NCI-H2227 (cell line): ENCODE data around the gene MARCKSL1.

ENCODE experiments used
- DNase-seq: peaks from one replicate; lab custom pipeline; 2025; ENCODE audit not compliant: unreplicated experiment; lab: John Stamatoyannopoulos, UW

The MARCKSL1 gene

GRCh38 chr1:32353431-32353830, 17.4 kb upstream of the MARCKSL1 start:
- no peak for DNase-seq

GRCh38 chr1:32352831-32353383, 16.9 kb upstream of the MARCKSL1 start:
- DNase-seq: no peak

GRCh38 chr1:32352239-32352745, 16.3 kb upstream of the MARCKSL1 start:
- DNase-seq: no peak

- peak; percentile 98 for DNase-seq
These were observed 15.6 kb upstream of the MARCKSL1 start for GRCh38 chr1:32351399-32352238.

GRCh38 chr1:32350785-32351398, 14.9 kb upstream of the MARCKSL1 start:
- DNase-seq: peak; percentile 89

- DNase-seq: no peak
These were observed 13.2 kb upstream of the MARCKSL1 start for GRCh38 chr1:32349211-32349708.

GRCh38 chr1:32346532-32347157, 10.6 kb upstream of the MARCKSL1 start:
- no peak for DNase-seq

GRCh38 chr1:32345289-32345827, 9.3 kb upstream of the MARCKSL1 start:
- DNase-seq: no peak

GRCh38 chr1:32342704-32343103, 6.7 kb upstream of the MARCKSL1 start:
- no peak for DNase-seq

GRCh38 chr1:32341971-32342370, 5.9 kb upstream of the MARCKSL1 start:
- DNase-seq: no peak

GRCh38 chr1:32341186-32341757, 5.2 kb upstream of the MARCKSL1 start:
- no peak for DNase-seq

GRCh38 chr1:32339363-32339978, 3.4 kb upstream of the MARCKSL1 start:
- no peak for DNase-seq

GRCh38 chr1:32338637-32339145, 2.7 kb upstream of the MARCKSL1 start:
- no peak for DNase-seq

GRCh38 chr1:32337855-32338636, 2.0 kb upstream of the MARCKSL1 start:
- DNase-seq: no peak

- no peak for DNase-seq
These were observed 1.1 kb upstream of the MARCKSL1 start for GRCh38 chr1:32336963-32337675.

GRCh38 chr1:32336591-32336932, 529 bp upstream of the MARCKSL1 start:
- no peak for DNase-seq

GRCh38 chr1:32335535-32335789, 571 bp downstream of the MARCKSL1 start:
- DNase-seq: no peak

- DNase-seq: peak; percentile 78
These were observed 1.0 kb downstream of the MARCKSL1 start for GRCh38 chr1:32334864-32335534.
